K562 (cell line): Measurements from ENCODE around the gene GRK3. TPM values are rescaled to one million over a fixed set of nuclear protein-coding genes. Genes with fewer than 3 reads are reported as not detected.

Source experiments
- ATAC-seq: fragments of 200-7000 bp; cut with Tn5 transposase; 3 replicates; pipeline ENCODE4 v1.9.1; 2020; ENCODE audit warnings: moderate library complexity
- BruUV-seq: library from RNA; stranded (reverse); fragments of 400-500 nt; replicated peaks from 2 replicates; lab custom pipeline; 2021; lab: Mats Ljungman, UMichigan
- CTCF ChIA-PET: fragments of 300-600 bp; formaldehyde crosslinking; extraction: SDS; loops from one replicate; lab custom pipeline; 2021; ENCODE audit warnings: low intra/inter-chr PET ratio; lab: Yijun Ruan, JAX
- POLR2A ChIA-PET: fragments of 300-600, 350-650 bp; sonication (Branson Sonifier 250); formaldehyde crosslinking; extraction: SDS; loops from one replicate; lab custom pipeline; 2021; ENCODE audit warnings: antibody characterized with exemption, inconsistent platforms; lab: Yijun Ruan, JAX
- DNase-seq, 4 experiments: peaks; one replicate each; pipeline versions ENCODE4 v3.0.0 to v3.0.0-alpha.2; 2011 to 2018; ENCODE audit warnings: low spot score in 3 of 4, mixed read lengths in 3 of 4; ENCODE audit errors: extremely low read depth in 1 of 4
- FAIRE-seq: peaks from 2 replicates; lab custom pipeline; 2011; peaks lifted over from hg19 to GRCh38; lab: Jason Lieb, UNC
- H2AFZ ChIP-seq: 2 replicates; pipeline ENCODE4 v1.6.0; 2011; ENCODE audit warnings: low read depth, low read length, control low read depth, inconsistent platforms
- H3K27ac ChIP-seq: fragments of 200-600 bp; 3 replicates; pipeline ENCODE4 v1.8.0; 2011; ENCODE audit warnings: low read depth, mild to moderate bottlenecking, control low read depth, inconsistent platforms, low read length, moderate library complexity, mixed read lengths; ENCODE audit errors: extremely low read depth
- H3K27me3 ChIP-seq, 2 experiments: fragments of 300-600 bp in 1 of 2; 2 replicates in 1 of 2; 3 replicates in 1 of 2; pipeline versions ENCODE4 v1.6.0 to v1.8.0; 2011; ENCODE audit warnings: inconsistent platforms in 2 of 2, low read length in 2 of 2, mild to moderate bottlenecking in 1 of 2, mixed read lengths in 1 of 2, moderate library complexity in 1 of 2; ENCODE audit not compliant: control insufficient read depth in 2 of 2, insufficient read depth in 2 of 2
- H3K36me3 ChIP-seq: fragments of 300-600 bp; 3 replicates; pipeline ENCODE4 v1.8.0; 2011; ENCODE audit warnings: mild to moderate bottlenecking, low read length, inconsistent platforms; ENCODE audit not compliant: control insufficient read depth, insufficient read depth
- H3K4me1 ChIP-seq, 2 experiments: fragments of 200-600 bp in 1 of 2; replicated peaks in 1 of 2; 2 replicates in 1 of 2; 3 replicates in 1 of 2; pipeline versions ENCODE4 v1.5.1 to v1.8.0; 2011; ENCODE audit warnings: inconsistent platforms in 2 of 2, low read length in 2 of 2, mild to moderate bottlenecking in 1 of 2, mixed read lengths in 1 of 2, moderate library complexity in 1 of 2; ENCODE audit not compliant: control insufficient read depth in 2 of 2, insufficient read depth in 2 of 2
- H3K4me2 ChIP-seq: 2 replicates; pipeline ENCODE4 v1.6.1; 2011; ENCODE audit warnings: low read length, control low read depth, inconsistent platforms, mixed read lengths; ENCODE audit not compliant: insufficient read depth
- H3K4me3 ChIP-seq: fragments of 200-600 bp; sonication (generic), shearing (Covaris generic); 2 replicates; pipeline ENCODE4 v1.5.1; 2016; ENCODE audit warnings: control low read depth, inconsistent platforms
- H3K79me2 ChIP-seq: fragments of 200-600 bp; 3 replicates; pipeline ENCODE4 v1.8.0; 2011; ENCODE audit warnings: low read length, inconsistent platforms; ENCODE audit not compliant: control insufficient read depth, insufficient read depth
- H3K9ac ChIP-seq, 2 experiments: 2 replicates each; pipeline versions ENCODE4 v1.6.0 to v1.6.1; 2011; ENCODE audit warnings: low read depth in 2 of 2, low read length in 2 of 2, control low read depth in 1 of 2, inconsistent platforms in 1 of 2, mild to moderate bottlenecking in 1 of 2, mixed read lengths in 1 of 2; ENCODE audit not compliant: insufficient read depth in 1 of 2
- H3K9me1 ChIP-seq: one replicate; pipeline ENCODE4 v1.6.0; 2011; ENCODE audit warnings: inconsistent platforms, mild to moderate bottlenecking, low read length, moderate library complexity; ENCODE audit not compliant: control insufficient read depth, insufficient read depth
- H3K9me3 ChIP-seq: replicated peaks from 2 replicates; pipeline ENCODE4 v1.5.1; 2011; ENCODE audit warnings: low read depth, low read length, inconsistent platforms; ENCODE audit not compliant: control insufficient read depth, insufficient read depth
- H4K20me1 ChIP-seq: replicated peaks from 2 replicates; pipeline ENCODE4 v1.6.1; 2011; ENCODE audit warnings: low read length, inconsistent platforms, mixed read lengths; ENCODE audit not compliant: control insufficient read depth, insufficient read depth
- ARID2 ChIP-seq: fragments of 450-650 bp; IDR thresholded peaks from 2 replicates; pipeline ENCODE4 v1.6.1; 2017; ENCODE audit warnings: antibody characterized with exemption, mild to moderate bottlenecking
- ELF4 ChIP-seq: fragments of 450-650 bp; formaldehyde crosslinking; IDR thresholded peaks from 2 replicates; pipeline ENCODE4 v1.4.0; 2022; ENCODE audit warnings: missing genetic modification characterization
- HMGN3 ChIP-seq: IDR thresholded peaks from 2 replicates; pipeline ENCODE4 v1.6.1; 2011; ENCODE audit warnings: borderline replicate concordance, low read depth, mild to moderate bottlenecking, mixed read lengths, low read length; ENCODE audit not compliant: insufficient read length; ENCODE audit errors: extremely low read depth
- KDM2B ChIP-seq: fragments of 250-450 bp; sonication (Bioruptor Pico); IDR thresholded peaks from 2 replicates; pipeline ENCODE4 v1.8.0; 2021; ENCODE audit warnings: mild to moderate bottlenecking, moderate library complexity
- RFX7 ChIP-seq: fragments of 250-450 bp; sonication (Bioruptor Pico); IDR thresholded peaks from 2 replicates; pipeline ENCODE4 v1.5.1; 2021; ENCODE audit warnings: mild to moderate bottlenecking
- TEAD1 ChIP-seq, 2 experiments: fragments of 450-650 bp in 1 of 2; sonication (generic) in 1 of 2; formaldehyde crosslinking; IDR thresholded peaks; 2 replicates each; pipeline versions ENCODE4 v1.4.0 to v1.8.0; 2020 to 2022; ENCODE audit warnings: mild to moderate bottlenecking in 2 of 2, missing genetic modification reagents in 1 of 2
- ZNF165 ChIP-seq: fragments of 250-450 bp; sonication (Bioruptor Pico); IDR thresholded peaks from 2 replicates; pipeline ENCODE4 v1.4.0; 2020; ENCODE audit warnings: borderline replicate concordance
- ZNF174 ChIP-seq: fragments of 250-450 bp; sonication (Bioruptor Pico); IDR thresholded peaks from 2 replicates; pipeline ENCODE4 v1.4.0; 2020; ENCODE audit warnings: mild to moderate bottlenecking
- ZNF197 ChIP-seq: fragments of 200-800 bp; sonication (Bioruptor generic); IDR thresholded peaks from 2 replicates; pipeline ENCODE4 v1.6.1; 2016; ENCODE audit warnings: low read depth, missing genetic modification characterization, missing compliant biosample characterization
- ZNF232 ChIP-seq: sonication (generic); formaldehyde crosslinking; IDR thresholded peaks from 2 replicates; pipeline ENCODE4 v1.8.0; 2022; ENCODE audit warnings: mild to moderate bottlenecking, missing genetic modification reagents
- ZNF586 ChIP-seq: fragments of 450-650 bp; formaldehyde crosslinking; conservative IDR thresholded peaks from 2 replicates; pipeline ENCODE4 v1.4.0; 2020; ENCODE audit warnings: mild to moderate bottlenecking, moderate library complexity
- WGBS: fragments of 100-300 bp; shearing (Covaris generic); methylation state at CpG from one replicate; pipeline ENCODE4 v1.1.6; 2016; ENCODE audit warnings: low coverage, mixed read lengths; ENCODE audit not compliant: insufficient coverage; ENCODE audit errors: missing lambda C conversion rate; 5-methylcytosine and 5-hydroxymethylcytosine counted together
- in situ Hi-C: fragments of 300-500 bp; cut with MboI; formaldehyde crosslinking; loops from 4 replicates; pipeline ENCODE4 v1.15.0; 2018; ENCODE audit warnings: inconsistent platforms, mixed read lengths
- intact Hi-C: fragments of 100-400 bp; cut with micrococcal nuclease; formaldehyde crosslinking; loops from 2 replicates; pipeline ENCODE4 v1.14.2; 2022
- polyA plus RNA-seq, 8 experiments: library from polyadenylated mRNA; depleted of rRNA in 4 of 8; stranded (reverse) in 5 of 8; unstranded in 3 of 8; fragments of >200 nt; fragmentation: Nextera tagmentation in 2 of 8; fragmentation: Illumina TruSeq in 1 of 8; extraction: Ambion mirVana in 2 of 8; extraction: Trizol in 1 of 8; gene quantifications; 2 replicates each; pipeline versions ENCODE4 v1.2.1 to v1.2.3, GENCODE V29; 2011 to 2014; ENCODE audit warnings: inconsistent platforms in 1 of 8, missing spikeins in 1 of 8
- total RNA-seq, 7 experiments: library from RNA; depleted of rRNA in 6 of 7; stranded (reverse); fragments of >200 nt in 6 of 7; fragmentation: Illumina TruSeq in 2 of 7; extraction: Trizol in 2 of 7; gene quantifications; 2 replicates each; pipeline versions ENCODE4 v1.2.1 to v1.2.3, GENCODE V29; 2011 to 2021; ENCODE audit warnings: low replicate concordance in 1 of 7
- TF ChIP-seq, protein P1 (sequence below): fragments of 250-450 bp; sonication (Bioruptor Pico); IDR thresholded peaks from 2 replicates; pipeline ENCODE4 v1.4.0; 2020; ENCODE audit warnings: mild to moderate bottlenecking, moderate library complexity, borderline replicate concordance
- TF ChIP-seq, protein P2 (sequence below): fragments of 250-450 bp; sonication (Bioruptor Pico); IDR thresholded peaks from 2 replicates; pipeline ENCODE4 v1.9.0; 2021; ENCODE audit warnings: mild to moderate bottlenecking, inconsistent platforms
- TF ChIP-seq, protein P3 (sequence below), 2 experiments: fragments of 450-650 bp; conservative IDR thresholded peaks; 2 replicates each; pipeline ENCODE4 v1.6.1; 2017; ENCODE audit warnings: mild to moderate bottlenecking in 2 of 2, moderate library complexity in 2 of 2
- TF ChIP-seq, protein P4 (sequence below): fragments of 450-650 bp; IDR thresholded peaks from 2 replicates; pipeline ENCODE4 v1.6.1; 2016; ENCODE audit warnings: missing biosample characterization, missing genetic modification characterization

GRK3 gene
- total and polyA plus RNA-seq, 9 of the 15 experiments (the other 6 are each of a cell fraction or from before 2014, with no cell fraction given), result 1.4 to 7.6 (median 3.6) TPM

DNA sequence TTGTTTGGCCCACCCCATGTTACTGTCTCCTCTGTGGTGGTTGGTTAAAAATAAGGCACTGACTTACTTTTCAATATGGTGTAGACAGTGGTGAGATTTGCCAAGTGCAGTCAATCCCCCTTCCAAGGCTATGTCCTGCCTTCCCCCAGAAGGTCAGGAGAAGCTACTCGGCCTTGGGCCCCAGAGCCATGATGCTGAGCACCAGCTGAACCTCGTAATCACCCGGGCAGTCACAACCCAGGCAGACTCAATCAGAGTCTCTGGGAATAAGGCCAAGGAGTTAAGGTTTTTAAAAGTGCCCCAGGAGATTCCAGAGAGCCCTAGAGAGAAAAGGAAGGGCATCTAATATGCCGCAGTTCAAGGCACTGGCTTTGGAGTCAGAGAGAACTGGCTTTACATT, 201.3 kb downstream of the GRK3 start:
- no peak overlapping the region for H3K4me2 ChIP-seq
- ChIA-PET CTCF (no interaction called here), POLR2A (interaction anchor here (1.6 kb wide), 1 partner anchor 8 kb away, joined by 8 read pairs; no protein-coding TSS in a partner anchor)
- H3K9ac ChIP-seq, result no peak overlapping the region
- DNase-seq (no peak), ATAC-seq (no peak), FAIRE-seq (no peak)
- BruUV-seq, result no TSS peak
- peaks cover 7% of the 10 kb centered on the region; the same call in 1 of the 2 replicates for H4K20me1 ChIP-seq
- H3K79me2 ChIP-seq, result no peaks in the 10 kb centered on the region
- H3K4me1 ChIP-seq, result peaks cover 12 to 19% of the 10 kb centered on the region in 2 experiments; a peak in 4 of 5 replicates
- H3K27ac ChIP-seq, result no peak overlapping the region
- no peaks in the 10 kb centered on the region for H3K27me3 ChIP-seq
- H3K9me3 ChIP-seq, result peaks cover 4% of the 10 kb centered on the region; the same call in 1 of the 2 replicates
- H3K36me3 ChIP-seq, result peaks cover 60% of the 10 kb centered on the region; the same call in 2 of the 3 replicates
- no peak overlapping the region for H3K4me3 ChIP-seq
- 96% methylated on average over 3 of the region's 4 CpGs for WGBS
- H2AFZ ChIP-seq, result no peak overlapping the region
- in situ Hi-C loops (no loop called here), intact Hi-C loops (no loop called here)
- H3K9me1 ChIP-seq, result no peaks in the 10 kb centered on the region
- TF ChIP-seq, protein P1, sequence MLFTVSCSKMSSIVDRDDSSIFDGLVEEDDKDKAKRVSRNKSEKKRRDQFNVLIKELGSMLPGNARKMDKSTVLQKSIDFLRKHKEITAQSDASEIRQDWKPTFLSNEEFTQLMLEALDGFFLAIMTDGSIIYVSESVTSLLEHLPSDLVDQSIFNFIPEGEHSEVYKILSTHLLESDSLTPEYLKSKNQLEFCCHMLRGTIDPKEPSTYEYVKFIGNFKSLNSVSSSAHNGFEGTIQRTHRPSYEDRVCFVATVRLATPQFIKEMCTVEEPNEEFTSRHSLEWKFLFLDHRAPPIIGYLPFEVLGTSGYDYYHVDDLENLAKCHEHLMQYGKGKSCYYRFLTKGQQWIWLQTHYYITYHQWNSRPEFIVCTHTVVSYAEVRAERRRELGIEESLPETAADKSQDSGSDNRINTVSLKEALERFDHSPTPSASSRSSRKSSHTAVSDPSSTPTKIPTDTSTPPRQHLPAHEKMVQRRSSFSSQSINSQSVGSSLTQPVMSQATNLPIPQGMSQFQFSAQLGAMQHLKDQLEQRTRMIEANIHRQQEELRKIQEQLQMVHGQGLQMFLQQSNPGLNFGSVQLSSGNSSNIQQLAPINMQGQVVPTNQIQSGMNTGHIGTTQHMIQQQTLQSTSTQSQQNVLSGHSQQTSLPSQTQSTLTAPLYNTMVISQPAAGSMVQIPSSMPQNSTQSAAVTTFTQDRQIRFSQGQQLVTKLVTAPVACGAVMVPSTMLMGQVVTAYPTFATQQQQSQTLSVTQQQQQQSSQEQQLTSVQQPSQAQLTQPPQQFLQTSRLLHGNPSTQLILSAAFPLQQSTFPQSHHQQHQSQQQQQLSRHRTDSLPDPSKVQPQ (CRISPR knock-in tag), result no peak
- TF ChIP-seq ZNF586 (CRISPR knock-in tag), result no peak
- TF ChIP-seq ARID2, result no peak
- TF ChIP-seq ELF4 (CRISPR knock-in tag), result no peak
- TF ChIP-seq, protein P2, sequence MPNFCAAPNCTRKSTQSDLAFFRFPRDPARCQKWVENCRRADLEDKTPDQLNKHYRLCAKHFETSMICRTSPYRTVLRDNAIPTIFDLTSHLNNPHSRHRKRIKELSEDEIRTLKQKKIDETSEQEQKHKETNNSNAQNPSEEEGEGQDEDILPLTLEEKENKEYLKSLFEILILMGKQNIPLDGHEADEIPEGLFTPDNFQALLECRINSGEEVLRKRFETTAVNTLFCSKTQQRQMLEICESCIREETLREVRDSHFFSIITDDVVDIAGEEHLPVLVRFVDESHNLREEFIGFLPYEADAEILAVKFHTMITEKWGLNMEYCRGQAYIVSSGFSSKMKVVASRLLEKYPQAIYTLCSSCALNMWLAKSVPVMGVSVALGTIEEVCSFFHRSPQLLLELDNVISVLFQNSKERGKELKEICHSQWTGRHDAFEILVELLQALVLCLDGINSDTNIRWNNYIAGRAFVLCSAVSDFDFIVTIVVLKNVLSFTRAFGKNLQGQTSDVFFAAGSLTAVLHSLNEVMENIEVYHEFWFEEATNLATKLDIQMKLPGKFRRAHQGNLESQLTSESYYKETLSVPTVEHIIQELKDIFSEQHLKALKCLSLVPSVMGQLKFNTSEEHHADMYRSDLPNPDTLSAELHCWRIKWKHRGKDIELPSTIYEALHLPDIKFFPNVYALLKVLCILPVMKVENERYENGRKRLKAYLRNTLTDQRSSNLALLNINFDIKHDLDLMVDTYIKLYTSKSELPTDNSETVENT (CRISPR knock-in tag), result no peak
- TF ChIP-seq ZNF232 (CRISPR knock-in tag), result no peak
- no peak for TF ChIP-seq HMGN3
- TF ChIP-seq ZNF174 (CRISPR knock-in tag), result no peak
- TF ChIP-seq, protein P3, sequence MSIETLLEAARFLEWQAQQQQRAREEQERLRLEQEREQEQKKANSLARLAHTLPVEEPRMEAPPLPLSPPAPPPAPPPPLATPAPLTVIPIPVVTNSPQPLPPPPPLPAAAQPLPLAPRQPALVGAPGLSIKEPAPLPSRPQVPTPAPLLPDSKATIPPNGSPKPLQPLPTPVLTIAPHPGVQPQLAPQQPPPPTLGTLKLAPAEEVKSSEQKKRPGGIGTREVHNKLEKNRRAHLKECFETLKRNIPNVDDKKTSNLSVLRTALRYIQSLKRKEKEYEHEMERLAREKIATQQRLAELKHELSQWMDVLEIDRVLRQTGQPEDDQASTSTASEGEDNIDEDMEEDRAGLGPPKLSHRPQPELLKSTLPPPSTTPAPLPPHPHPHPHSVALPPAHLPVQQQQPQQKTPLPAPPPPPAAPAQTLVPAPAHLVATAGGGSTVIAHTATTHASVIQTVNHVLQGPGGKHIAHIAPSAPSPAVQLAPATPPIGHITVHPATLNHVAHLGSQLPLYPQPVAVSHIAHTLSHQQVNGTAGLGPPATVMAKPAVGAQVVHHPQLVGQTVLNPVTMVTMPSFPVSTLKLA (conservative IDR thresholded peaks at IDR 0.05), result no peak
- no peak for TF ChIP-seq TEAD1 (CRISPR knock-in tag; IDR thresholded peaks at IDR 0.05)
- no peak for TF ChIP-seq ZNF165 (CRISPR knock-in tag)
- TF ChIP-seq ZNF197 (CRISPR knock-in tag), result no peak
- TF ChIP-seq, protein P4, sequence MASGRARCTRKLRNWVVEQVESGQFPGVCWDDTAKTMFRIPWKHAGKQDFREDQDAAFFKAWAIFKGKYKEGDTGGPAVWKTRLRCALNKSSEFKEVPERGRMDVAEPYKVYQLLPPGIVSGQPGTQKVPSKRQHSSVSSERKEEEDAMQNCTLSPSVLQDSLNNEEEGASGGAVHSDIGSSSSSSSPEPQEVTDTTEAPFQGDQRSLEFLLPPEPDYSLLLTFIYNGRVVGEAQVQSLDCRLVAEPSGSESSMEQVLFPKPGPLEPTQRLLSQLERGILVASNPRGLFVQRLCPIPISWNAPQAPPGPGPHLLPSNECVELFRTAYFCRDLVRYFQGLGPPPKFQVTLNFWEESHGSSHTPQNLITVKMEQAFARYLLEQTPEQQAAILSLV, result no peak
- TF ChIP-seq KDM2B (CRISPR knock-in tag), result no peak
- no peak for TF ChIP-seq RFX7 (CRISPR knock-in tag)
